ENCODE measurements around the gene KCNK10.

Gene KCNK10

GRCh38 chr14:88228522-88229236 is 94.4 kb downstream of the KCNK10 start:
- DNase-seq (ENCODE audit: low read depth in 2 of 3, low spot score in 2 of 3), result no peak

GRCh38 chr14:88227693-88228092 is 95.4 kb downstream of the KCNK10 start:
- no peak for DNase-seq (ENCODE audit: low read depth in 2 of 3, low spot score in 2 of 3)

DNA sequence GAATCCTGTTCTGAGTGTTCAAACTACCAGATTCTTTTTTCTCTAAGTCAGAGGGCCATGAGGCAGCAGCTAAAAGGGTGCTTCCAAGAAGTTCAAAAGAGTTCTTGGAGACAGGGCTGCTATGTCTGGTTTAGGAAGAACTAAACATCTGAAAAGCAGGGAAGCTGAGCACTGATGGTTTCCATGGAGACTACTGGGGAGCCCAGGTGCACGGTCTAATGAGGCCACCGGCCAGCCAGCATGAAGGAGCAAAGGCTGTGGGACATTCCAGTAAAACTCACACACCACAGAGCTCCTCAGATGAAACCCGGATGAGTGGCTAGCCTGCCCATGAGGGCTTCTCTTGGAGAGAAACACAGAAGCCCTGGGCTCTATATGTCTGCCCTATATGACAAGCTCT is 97.3 kb downstream of the KCNK10 start:
- DNase-seq (ENCODE audit: low read depth in 2 of 3, low spot score in 2 of 3), result no peak

DNA sequence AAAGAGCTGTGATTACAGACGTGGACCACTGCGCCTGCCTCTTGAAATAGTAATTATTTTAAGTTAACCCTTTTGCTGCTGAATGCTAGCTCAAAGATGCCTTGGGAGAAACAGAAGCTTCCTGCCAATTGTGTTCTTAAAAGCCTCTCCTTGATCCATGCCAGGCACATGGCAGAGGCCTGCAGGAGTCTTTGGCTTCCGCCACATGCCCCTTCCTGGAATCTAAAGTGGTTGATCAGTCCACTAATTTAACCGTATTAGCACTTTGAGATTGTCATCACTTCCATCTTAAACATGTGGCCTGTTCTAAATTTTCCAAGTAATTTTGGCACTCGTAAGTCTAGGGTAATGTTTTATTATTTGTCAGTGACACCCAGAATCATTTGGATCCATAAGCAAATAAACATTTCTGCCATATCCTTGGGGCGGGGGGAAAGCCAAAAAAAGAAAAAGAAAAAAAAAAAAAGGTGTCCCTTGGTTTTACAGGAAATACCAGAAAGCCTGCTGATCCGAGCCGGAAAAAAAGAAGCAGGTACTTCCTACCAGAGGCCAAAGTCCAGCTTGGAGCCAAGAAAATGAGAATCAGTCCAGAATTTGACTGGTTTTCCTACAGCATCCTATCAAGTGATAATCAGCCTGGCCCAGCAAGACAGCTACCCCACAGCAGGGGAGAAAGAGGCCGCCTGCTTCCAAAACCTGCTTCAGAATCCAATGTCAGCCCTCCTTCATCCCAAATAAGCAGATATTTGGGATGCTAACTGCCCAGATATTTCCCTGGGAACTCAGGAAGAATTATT is 104.8 kb downstream of the KCNK10 start:
- DNase-seq (ENCODE audit: low read depth in 2 of 3, low spot score in 2 of 3), result no peak

GRCh38 chr14:88212691-88213090 is 110.4 kb downstream of the KCNK10 start:
- no peak for DNase-seq (ENCODE audit: low read depth in 2 of 3, low spot score in 2 of 3)

GRCh38 chr14:88210426-88210825 is 112.6 kb downstream of the KCNK10 start:
- no peak for DNase-seq (ENCODE audit: low read depth in 2 of 3, low spot score in 2 of 3)

DNA sequence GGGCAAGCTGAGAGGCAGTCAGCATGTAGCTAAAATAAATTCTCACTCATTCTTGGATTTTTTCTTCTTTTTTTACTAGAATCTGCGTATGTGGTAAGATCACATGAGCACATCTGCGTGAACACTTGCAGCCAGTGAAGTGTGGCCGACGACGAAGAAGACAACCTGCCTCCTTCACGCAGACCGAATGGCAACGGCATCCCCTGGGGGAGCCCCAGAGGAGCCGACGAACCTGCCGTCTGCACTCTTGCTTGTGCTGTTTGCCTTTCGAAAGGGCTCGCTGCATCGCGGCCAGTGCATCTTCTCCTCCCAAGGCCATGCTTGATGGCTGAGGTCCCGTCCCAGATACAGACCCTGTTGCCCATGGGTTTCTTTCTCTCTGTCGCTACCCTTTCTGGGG is 113.8 kb downstream of the KCNK10 start:
- no peak for DNase-seq (ENCODE audit: low read depth in 2 of 3, low spot score in 2 of 3)

DNA sequence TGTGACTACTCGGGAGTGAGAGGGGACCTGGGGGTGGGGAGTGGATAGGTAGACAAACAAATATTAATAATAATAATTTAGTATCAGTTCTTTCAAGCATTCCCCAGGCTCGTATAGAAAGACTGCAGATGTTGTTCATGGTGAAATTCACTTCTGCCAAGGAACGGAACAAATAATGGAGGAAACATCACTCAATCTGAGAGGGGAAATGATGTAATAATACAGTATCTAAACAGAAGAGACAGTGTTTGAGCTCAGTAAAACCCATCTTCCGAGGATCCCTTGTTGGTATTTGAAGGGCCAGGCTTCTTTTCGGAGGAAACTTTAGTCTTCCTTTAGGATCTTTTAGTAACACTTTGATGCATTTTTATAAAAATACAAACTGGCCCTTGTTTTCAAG is 114.2 kb downstream of the KCNK10 start:
- DNase-seq (ENCODE audit: low read depth in 2 of 3, low spot score in 2 of 3), result no peak

GRCh38 chr14:88204221-88204620 is 118.8 kb downstream of the KCNK10 start:
- DNase-seq (ENCODE audit: low read depth in 2 of 3, low spot score in 2 of 3), result no peak

GRCh38 chr14:88203291-88203690 is 119.8 kb downstream of the KCNK10 start:
- no peak for DNase-seq (ENCODE audit: low read depth in 2 of 3, low spot score in 2 of 3)

DNA sequence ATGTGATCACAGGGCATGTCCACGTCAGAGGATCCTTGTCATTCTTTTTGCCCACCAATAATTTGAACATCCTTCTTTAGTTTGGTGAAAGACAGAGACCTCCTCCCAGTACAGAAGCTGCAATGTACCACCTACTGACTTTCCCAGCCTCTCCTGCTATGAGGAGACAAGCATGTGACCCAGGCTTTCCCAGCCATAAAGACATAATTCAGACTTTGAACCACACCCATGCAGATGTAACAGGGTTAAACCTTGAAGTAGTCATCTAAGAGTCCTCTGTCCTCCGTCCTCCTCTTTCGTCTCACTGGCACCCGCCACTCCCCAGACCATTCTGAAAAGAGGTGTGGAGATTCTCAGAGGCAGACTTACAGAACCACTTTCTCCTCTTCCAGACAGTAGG is 120.8 kb downstream of the KCNK10 start:
- no peak for DNase-seq (ENCODE audit: low read depth in 2 of 3, low spot score in 2 of 3)

- DNase-seq (ENCODE audit: low read depth in 2 of 3, low spot score in 2 of 3), result no peak
These were observed 121.2 kb downstream of the KCNK10 start for GRCh38 chr14:88201851-88202250.

DNA sequence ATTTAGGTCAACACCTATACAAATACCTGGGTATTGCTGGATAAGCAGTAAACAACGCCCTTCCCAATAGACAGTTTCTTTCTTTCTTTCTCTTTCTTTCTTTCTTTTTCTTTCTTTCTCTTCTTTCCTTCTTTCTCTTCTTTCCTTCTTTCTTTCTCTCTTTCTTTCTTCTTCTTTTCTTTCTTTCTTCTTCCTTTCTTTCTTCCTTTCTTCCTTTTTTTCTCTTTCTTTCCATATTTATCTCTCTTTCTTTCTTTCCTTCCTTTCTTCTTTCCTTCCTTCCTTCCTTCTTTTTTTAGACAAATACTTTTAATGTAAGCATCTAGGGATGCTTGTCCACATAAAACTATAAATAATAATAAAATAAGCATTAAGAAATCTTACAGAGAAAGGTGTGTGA is 123.2 kb downstream of the KCNK10 start:
- no peak for DNase-seq (ENCODE audit: low read depth in 2 of 3, low spot score in 2 of 3)

GRCh38 chr14:88198446-88198845 is 124.6 kb downstream of the KCNK10 start:
- no peak for DNase-seq (ENCODE audit: low read depth in 2 of 3, low spot score in 2 of 3)

- DNase-seq (ENCODE audit: low read depth in 2 of 3, low spot score in 2 of 3), result no peak
These were observed 126.1 kb downstream of the KCNK10 start for GRCh38 chr14:88196925-88197324.

DNA sequence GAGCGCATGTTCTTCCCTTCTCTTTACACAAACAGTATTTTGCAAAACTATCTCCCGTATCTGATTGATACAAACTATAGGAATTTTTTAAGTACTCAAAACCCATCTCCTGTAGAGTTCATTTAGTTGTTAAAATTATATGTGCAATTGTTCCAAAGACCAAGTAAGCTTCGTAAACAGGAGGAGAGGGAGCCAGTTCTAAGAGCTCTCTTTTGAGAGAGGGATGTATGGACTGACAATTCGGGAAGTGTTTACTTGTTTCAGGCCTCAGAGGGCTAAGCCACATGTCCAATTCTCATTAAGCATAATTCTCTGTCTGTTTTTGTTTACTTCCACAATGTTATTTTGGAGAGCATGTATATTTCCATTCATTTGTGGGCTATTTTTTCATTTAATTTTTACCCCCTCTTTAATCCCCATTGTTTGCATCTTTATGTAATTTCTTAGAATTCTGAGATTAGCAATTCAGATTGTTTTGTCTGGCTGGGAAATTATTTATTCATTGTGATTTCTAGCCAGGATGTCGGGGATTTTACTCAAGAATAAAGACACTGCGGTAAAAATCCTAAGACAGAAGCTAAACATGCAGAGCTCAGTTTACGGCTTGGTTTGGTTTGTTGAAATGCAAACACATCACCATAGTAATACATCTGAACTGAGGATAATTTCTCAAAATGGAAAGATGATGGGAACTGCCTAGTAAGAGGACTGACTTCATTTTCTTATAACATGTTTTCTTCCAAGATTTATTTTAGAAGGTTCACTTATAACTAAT is 126.8 kb downstream of the KCNK10 start:
- no peak for DNase-seq (ENCODE audit: low read depth in 2 of 3, low spot score in 2 of 3)

DNA sequence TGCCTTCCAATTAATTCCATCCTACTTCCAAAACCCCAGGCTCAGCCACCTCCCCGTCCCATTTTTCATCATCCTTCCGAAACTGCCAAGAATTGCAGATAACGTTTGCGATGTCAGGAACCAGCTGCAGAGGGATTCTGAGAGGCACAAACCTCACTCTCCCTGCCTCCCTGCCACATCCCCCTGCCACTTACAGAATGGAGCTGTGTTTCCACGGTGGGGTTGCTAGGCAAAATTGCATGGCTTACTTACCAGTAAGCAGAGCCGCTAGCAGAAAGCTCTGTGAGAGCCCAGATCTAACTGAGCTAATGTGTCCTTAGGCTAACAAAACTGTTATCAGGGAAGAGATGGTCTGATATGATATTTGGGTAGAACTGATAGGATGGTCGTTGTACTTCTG is 127.4 kb downstream of the KCNK10 start:
- DNase-seq (ENCODE audit: low read depth in 2 of 3, low spot score in 2 of 3), result no peak

GRCh38 chr14:88194531-88194930 is 128.5 kb downstream of the KCNK10 start:
- DNase-seq (ENCODE audit: low read depth in 2 of 3, low spot score in 2 of 3), result no peak

- no peak for DNase-seq (ENCODE audit: low read depth in 2 of 3, low spot score in 2 of 3)
These were observed 131.5 kb downstream of the KCNK10 start for GRCh38 chr14:88191605-88192004.

DNA sequence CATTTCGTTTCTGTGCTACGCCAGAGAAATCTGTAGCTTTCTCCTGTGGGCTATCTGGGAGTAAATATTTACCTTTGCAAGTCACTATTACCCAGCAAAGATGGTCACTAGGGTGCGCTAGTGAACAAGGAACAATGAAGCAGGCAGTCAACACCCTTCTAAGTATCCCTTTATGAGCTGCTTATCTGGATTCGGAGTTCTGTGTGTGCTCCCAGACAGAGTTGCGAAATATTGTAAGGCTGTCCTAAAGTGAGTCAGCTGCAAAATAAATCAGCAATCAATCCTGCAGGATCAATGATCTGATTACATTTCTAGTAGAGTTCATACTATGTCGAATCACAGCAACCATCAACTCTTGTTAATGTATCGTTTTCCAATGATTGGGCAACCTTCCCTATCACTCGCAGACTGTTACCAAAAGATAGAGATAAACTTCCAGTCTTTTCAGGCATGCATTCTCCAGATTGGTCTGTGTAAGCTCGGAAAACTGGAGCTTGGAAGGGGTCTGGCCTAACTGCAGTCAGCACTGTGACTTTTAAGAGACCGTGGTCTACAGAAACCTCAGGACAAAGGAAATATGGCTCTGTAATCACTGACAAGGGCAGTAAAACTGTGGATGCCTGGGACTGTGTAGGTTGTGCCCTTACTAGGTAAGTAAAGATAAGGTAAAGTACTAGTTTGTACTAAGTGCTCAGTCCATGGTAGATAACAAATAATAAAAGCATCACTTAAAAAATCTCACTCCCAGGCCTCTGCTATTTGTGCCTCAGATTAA is 133.5 kb downstream of the KCNK10 start:
- DNase-seq (ENCODE audit: low read depth in 2 of 3, low spot score in 2 of 3), result peak in 2 of 3 experiments; percentile 10 to 36

- DNase-seq (ENCODE audit: low read depth in 2 of 3, low spot score in 2 of 3), result no peak
These were observed 134.2 kb downstream of the KCNK10 start for GRCh38 chr14:88188745-88189416.
